Stimulated activated naive CD4-positive, alpha-beta T cell (primary cell): ENCODE results near the gene ANO7.

Experiments used
- DNase-seq, 6 experiments: peaks; one replicate each; lab custom pipeline; 2025; lab: John Stamatoyannopoulos, UW

Gene ANO7

DNA sequence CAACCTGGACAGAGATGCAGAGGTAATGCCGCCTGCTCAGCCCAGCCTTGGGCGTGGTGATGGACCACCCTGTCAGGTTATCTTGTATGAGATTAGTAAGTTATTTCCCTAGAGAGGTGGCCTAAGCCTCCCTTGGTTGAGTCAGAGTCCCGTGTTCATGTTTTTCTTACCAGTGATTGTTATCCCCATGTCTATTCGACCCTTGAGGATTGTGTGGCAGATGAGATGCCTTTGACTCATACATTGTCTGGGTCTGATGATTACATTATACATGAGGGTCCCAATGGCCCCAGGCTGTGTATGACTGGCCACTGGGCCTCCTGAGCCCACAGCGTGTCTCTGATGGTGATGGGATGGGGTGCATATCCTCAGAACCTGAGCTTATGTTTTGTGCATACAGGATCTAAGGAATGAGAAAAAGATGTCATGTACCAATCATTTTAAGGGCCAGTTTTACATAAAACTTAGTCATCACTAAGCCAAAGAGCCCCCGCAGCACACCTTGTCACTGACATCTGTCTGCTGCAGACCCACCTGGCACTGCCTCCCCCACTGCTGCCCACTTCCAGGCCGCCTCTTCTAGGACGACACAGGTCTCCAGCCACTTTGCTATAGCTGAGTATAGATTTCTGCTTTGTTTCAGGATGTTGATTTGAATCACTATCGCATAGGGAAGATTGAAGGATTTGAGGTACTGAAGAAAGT is 30.5 kb upstream of the ANO7 start:
- DNase-seq: no peak

DNA sequence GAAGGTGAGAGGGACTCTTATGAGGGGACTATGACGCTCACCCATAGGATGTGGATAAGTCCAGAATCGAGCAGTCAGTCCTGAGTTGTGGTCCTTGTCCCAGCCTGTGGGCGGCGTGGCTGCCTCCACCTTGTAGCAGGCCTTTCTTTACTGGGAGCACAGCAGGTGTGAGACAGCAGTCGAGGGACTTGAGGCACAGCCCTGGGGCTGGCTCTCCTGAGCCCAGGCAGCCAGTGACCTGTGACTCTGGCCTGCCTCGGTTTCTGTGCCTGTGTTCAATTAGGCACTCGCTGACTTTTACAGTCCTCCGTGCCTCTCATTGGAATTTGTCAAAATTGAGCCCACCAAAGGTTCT is 30.0 kb upstream of the ANO7 start:
- DNase-seq: no peak

DNA sequence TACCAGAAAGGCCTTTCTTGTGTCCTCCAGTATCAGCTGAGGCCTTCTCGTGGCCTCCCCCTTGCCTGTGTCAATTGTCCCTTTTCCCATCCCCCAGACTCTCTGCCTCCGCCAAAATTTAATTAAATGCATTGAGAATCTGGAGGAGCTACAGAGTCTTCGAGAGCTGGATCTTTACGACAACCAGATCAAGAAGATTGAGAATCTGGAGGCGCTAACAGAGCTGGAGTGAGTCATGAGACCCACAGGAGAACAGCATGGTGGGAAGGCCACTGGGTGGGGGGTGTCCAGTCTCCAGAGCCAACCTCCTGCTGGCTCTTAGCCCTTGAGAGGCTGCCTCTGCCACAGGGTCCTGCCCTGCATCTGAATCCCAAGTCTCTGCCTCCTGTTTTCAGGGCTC is 29.4 kb upstream of the ANO7 start:
- DNase-seq: no peak

DNA sequence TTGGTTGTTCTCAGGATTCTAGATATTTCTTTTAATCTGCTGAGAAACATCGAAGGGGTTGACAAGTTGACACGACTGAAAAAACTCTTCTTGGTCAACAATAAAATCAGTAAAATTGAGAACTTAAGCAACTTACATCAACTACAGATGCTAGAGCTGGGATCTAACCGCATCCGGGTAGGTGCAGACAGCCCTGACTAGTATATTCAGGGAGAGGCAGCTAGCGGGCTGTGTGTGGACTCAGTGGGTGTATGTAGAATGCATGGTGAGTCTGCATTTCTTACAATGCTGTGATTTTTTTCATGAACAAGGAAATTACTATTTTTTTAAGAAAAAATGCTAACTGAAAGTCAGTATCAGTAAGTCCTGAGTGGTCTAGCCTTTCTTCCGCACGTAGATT is 28.2 kb upstream of the ANO7 start:
- no peak for DNase-seq

GRCh38 chr2:241161646-241162281 is 26.7 kb upstream of the ANO7 start:
- DNase-seq: no peak

DNA sequence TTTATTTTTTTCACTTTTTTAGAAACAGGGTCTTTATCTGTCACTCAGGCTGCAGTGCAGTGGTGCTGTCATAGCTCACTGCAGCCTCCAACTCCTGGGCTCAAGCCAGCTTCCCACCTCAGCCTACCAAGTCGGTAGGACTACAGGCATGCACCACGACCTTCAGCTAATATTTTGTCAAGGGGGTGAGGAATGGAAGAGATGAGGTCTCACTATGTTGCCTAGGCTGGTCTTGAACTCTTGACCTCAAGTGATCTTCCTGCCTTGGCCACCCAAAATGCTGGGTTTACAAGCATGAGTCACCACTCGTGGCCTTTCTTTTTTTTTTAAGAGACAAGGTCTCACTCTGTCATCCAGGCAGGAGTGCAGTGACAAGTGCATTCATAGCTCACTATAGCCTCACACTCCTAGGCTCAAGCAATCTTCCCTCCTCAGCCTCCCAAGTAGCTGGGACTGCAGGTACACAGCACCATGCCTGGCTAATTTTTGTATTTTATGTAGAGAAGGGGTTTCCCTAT is 24.8 kb upstream of the ANO7 start:
- DNase-seq: no peak

DNA sequence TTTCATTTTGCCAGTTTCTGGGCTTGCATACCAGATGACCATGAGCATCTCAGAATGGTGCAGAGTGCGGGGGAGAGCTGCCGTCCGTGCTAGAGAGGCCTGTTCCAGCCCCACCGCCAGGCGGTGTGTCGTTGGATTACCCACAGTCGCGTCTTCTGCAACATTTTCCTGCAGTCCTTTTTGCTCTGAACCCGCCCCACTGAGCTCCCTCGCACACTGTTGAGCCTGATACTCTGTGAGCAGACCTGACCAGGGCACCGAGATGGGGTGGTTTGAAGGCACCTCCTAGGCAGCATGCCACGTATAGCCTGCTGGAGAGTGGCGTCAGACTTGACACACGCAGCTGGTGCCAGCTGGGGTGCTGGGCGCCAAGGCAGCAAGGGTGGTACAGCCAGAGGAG is 20.1 kb upstream of the ANO7 start:
- no peak for DNase-seq

DNA sequence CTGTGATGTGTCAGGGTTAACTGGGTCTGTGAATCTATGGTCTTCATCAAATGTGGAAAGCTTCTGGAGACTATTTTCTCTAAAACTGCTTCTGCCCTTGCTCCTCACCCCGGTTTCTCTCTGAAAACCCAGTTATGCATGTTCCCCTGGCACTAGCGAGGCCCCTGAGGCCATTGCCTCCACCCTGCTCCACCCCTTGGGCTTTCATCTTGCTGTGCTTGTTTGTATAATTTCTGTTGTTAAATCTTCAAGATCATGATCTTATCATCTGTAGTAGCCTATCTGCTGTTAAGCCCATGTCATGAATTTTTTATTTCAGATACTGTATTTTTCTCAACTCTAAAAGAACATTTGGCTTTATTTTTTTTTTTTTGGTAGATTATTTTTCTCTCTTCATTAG is 14.9 kb upstream of the ANO7 start:
- DNase-seq: no peak

DNA sequence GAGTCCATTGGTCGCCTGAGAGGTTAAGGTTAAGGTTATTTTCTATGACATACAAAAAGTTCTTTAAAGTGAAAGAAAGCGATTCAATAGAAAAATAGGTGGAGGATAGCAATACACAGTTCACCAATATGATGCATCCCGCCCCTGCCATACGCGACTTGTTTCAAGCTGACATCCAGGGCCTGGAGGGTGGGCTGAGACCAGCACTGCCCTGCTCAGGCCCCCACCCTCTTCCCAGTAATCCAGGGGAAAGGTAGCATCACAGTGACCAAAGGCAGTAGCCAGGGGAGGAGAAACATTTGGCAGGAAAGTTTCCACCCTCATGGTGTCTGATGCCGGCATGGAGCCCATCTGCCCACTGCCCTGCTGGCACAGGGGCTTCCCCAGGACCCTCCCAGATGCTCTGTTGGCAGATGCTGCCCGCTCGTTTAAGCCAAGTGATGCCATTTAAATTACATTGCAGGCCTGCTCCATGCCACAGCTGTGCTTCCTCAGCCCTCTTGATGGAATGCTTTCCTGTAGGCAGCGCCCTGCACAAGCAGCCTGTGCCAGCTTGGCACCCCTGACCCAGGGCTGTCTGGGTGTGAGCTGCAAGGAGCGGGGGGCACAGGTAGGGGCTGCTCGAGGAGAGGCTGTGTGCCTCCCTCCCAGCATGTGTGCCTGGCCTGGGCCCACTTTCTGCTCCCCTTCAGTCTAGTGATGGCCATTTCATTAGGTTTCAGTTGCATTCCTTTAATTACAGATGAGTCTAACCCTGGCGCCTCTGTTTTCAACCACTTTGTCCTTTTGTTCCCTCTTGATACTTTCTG is 10.7 kb upstream of the ANO7 start:
- no peak for DNase-seq

DNA sequence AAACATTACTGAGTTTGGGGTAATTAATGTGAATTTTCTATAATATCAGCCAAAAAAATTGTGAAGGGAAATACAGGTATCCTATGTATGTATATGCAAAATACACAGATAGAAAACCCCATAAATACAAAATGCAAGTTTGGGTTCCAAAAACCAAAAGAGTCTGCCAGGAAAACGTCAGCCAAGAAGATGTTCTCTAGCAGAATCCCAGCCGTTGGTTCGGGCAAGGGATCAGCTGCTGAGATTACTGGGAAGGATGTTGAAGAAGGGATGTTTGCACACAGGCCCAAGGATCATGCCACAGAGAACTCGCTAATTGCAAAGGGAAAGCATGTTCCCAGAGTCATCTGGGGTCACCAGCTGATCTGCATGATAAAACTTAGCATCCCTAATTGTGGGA is 9.5 kb upstream of the ANO7 start:
- DNase-seq: no peak

DNA sequence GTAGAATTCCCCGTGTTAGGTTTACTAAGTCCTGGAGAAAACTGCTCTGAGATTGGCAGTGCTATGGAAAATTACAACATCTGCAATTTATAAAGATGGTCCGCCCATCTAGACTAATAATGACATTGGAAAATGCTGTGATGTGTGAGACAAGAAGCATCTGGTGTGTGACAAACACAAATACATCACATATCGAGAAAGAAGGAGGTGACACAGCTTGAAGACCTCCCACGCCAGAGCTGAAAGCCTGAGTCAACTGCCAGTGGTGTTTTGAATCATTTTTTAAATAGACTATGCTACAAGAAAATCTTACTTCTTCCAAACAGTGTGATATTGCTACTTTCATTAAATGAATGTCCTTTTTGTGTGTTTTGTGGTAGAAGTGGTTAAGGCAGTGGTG is 8.6 kb upstream of the ANO7 start:
- no peak for DNase-seq

DNA sequence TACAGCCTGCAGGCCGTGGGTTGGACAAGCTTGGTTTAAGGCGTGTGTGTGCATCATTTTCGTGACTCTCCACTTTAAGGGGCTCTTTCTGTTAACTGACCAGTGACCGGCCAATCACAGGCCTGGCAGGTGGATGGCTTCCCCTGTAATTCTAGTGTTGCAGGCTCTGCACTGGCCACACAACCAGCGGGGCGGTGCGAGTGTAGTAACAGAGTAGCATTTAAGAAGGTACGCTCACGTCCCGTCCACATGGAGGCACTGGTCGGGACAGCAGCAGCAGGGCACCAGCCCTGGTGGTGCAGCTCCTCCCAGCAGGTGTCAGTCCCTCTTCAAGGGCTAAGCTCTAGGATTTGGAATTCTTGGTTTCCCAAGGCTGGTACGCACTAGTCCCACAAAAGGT is 8.0 kb upstream of the ANO7 start:
- DNase-seq: no peak

GRCh38 chr2:241182126-241182525 is 6.4 kb upstream of the ANO7 start:
- no peak for DNase-seq

DNA sequence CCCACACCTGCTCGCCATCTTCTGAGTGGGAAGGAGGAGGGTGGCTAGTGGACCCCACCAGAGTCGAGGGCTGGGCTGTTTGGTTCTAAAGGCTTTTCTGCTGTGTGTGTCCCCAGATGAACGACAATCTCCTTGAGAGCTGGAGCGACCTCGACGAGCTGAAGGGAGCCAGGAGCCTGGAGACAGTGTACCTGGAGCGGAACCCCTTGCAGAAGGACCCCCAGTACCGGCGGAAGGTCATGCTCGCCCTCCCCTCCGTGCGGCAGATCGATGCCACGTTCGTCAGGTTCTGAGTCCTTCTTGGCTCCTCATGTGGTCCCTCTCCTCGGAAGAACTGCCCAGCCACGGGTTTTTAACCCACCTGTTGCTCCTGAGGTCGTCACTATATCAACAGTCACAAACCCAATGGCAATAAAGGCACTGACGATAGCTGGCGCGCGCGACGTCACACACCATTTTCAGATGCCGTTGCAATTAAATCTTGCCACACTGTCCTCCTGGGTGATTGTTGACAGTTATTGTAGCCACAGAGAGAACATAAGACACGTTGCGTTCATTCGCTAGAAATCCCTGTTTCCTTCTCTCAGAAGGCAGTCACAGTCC is 5.8 kb upstream of the ANO7 start:
- no peak for DNase-seq

DNA sequence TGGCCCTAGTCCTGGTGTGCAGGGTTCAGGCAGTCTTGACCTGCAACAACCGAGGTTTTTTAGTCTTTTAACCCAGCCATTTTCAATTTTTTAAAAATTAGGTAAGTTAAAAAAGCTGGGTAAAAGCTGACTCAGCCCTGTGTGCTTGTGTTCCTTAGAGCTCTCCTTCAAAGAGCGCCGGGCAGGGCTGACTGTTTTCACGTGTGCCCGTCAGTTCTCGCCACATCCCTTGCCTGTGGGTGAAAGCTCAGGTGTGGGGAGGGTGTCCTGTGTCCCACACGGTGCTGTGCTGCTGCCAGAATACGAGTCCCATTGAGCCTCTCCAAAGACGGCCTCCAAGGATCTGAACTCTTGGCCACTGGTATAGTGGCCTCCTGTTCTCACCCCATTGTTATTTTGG is 5.3 kb upstream of the ANO7 start:
- DNase-seq: no peak

DNA sequence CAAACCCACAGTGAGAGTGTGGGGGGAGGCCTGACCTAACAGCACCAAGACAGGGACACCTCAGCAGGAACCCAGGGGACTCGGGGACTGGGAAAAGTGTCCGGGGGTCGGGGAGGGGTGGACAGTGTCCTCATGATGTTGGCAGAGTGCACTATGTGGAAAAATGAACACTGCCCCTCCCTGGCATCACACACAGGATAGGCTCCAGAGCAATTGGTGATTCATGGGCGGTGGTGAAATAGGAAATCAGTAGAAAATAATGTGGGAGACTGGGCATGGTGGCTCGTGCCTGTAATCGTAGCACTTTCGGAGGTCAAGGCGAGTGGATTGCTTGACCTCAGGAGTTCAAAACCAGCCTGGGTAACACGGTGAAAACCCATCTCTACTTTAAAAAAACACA is 3.6 kb upstream of the ANO7 start:
- DNase-seq: no peak

DNA sequence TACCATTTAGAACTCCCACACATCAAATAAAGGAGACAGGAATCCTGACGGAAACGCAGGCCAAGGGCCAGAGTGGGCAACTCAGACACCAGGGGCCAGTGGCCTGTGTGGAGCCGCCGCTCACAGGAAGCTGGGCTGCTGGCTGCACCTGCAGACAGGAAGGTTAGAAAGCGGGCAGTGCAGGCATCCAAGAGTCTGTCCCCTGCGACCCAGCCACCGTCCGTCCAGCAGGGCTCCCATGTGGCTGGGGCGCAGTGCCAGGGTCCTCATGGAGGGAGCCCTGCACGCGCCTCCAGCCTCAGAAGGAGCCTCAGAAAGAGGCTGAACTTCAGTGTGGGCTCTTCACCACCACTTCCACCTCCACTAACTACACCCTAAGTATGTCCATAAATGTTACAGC is 2.5 kb upstream of the ANO7 start:
- no peak for DNase-seq

DNA sequence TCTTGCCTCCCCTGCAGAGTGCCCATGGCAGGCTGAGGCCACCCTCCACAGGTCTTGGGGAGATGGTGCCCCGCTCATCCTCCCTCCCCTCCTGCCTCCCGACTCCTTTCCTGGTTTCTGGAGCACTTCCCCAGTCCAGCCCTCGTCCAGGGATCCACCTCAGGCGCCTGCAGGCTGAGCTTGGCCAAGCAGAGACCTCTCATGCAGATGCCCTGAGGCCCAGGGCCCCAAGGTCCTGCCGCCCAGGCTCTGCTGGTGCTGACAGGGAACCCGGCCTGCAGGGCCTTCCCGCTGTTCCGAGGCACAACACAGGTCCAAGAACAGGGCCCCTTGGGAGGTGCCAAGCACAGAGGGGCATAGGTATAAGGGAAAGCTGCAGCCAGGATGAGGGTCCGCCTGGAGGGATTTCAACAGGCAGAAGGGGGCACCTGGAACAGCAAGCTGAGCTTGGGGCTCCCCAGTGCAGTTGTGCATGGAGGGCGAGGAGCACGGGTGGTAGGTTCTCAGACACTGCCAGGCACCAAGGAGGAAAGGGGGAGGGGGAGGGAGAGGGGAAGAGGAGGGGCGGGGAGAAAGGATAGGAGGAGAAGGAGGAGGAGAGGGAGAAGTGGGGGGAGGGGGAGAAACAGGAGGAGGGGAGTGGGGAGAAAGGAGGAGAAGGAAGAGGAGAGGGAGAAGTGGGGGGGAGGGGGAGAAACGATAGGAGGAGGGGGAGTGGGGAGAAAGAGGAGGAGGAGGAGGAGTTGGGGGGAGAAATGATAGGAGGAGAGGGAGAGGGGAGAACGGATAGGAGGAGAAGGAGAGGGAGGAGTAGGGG is 1.2 kb upstream of the ANO7 start:
- no peak for DNase-seq

DNA sequence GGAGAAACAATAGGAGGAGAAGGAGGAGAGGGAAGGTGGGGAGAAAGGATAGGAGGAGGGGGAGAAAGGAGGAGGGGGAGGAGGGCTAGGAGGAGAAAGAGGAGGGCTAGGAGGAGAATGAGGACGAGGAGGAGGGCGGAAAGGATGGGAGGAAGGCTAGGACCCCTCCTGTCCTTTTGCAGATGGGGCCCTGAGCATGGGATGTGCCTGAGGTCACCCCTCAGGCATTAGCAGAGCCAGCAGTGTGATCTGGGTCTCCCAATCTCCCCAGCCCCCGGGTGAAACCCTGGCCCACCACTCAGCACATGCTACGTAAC is 601 bp upstream of the ANO7 start:
- DNase-seq: no peak

GRCh38 chr2:241189093-241189855 is 797 bp downstream of the ANO7 start:
- DNase-seq: no peak

- no peak for DNase-seq
Measured at GRCh38 chr2:241189856-241190201, 1.4 kb downstream of the ANO7 start.
